Activated CD8-positive, alpha-beta memory T cell treated with anti-CD3 and anti-CD28 coated beads, Interleukin-2, amount 10 ng/mL, durations not matched to agents 7 days and 5 days (primary cell): ENCODE data around the gene RNU11. TPM values are rescaled to one million over a fixed set of nuclear protein-coding genes. Genes with fewer than 3 reads are reported as not detected.
"Not testable (repeated sequence)": the region's sequence is repeated elsewhere in the genome, so short reads cannot be mapped to it uniquely, and the experiment has no call there.

Experiments used
- ATAC-seq: fragments of 150-1000 bp; cut with Tn5 transposase; one replicate; pipeline ENCODE4 v1.10.0; 2021; ENCODE audit warnings: moderate library complexity
- CTCF ChIA-PET: fragments of 350-600 bp; sonication (Branson Sonifier 250); formaldehyde crosslinking; loops from one replicate; lab custom pipeline; 2021; ENCODE audit warnings: antibody characterized with exemption; lab: Charles Lee
- DNase-seq: peaks from one replicate; pipeline ENCODE4 v3.0.0-alpha.2; 2020
- H3K27ac Mint-ChIP-seq: one replicate; pipeline ENCODE4 v1.8.0; 2021; ENCODE audit warnings: mild to moderate bottlenecking, mixed read lengths
- H3K27me3 Mint-ChIP-seq: one replicate; pipeline ENCODE4 v1.8.0; 2021; ENCODE audit warnings: mixed read lengths
- H3K36me3 Mint-ChIP-seq: one replicate; pipeline ENCODE4 v1.8.0; 2021; ENCODE audit warnings: mild to moderate bottlenecking, mixed read lengths
- H3K4me1 Mint-ChIP-seq: one replicate; pipeline ENCODE4 v1.8.0; 2021; ENCODE audit warnings: mixed read lengths
- H3K4me3 Mint-ChIP-seq: one replicate; pipeline ENCODE4 v1.8.0; 2021; ENCODE audit warnings: mild to moderate bottlenecking, moderate library complexity, mixed read lengths
- H3K9me3 Mint-ChIP-seq: one replicate; pipeline ENCODE4 v1.8.0; 2022; ENCODE audit warnings: low read depth, mixed read lengths
- total RNA-seq, 2 experiments: library from RNA; stranded (reverse); gene quantifications; one replicate each; pipeline ENCODE4 v1.2.3, GENCODE V29; 2021

RNU11 gene
- total RNA-seq, 2 experiments from 2014 or later, result not detected

DNA sequence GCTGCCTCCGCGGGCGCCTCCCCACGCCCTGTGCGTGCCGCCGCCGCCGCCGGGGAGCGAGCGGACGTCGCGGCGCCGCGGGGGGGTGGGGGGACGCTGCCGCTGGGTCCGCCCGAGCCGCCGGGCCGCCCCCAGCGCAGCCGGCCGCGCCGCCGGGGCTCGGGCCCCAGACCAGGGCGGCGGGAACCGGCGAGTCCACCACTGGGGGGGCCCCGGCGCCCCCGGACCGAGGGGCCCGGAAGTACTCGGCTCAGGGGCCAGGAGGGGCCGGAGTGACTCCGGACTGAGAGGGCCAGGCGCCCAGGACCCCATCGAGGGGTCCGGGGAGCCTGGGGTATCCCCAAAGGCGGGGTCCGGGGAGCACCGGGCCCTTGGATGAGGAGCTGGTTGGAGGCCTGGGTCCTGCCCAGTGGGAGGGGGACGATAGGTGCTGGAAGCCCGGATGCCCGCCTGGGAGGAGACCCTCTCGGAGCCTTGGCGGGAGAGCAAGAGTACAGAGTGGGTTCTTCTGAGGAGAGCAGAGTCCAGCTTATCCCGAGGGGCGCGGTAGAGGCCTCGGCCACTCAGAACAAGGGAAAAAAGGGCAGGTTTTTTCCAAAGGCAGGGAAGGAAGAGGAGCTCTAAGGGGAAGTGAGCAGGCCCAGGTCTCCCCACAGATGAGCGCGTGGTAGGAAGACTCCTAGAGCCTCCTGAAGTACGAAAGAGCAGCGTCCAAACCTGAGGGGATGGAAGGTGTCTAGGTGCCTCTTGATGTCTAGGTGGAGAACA is 20.7 kb downstream of the RNU11 start:
- ATAC-seq (peak; percentile 68), DNase-seq (peak; percentile 65)
- H3K27me3 Mint-ChIP-seq, result no peaks in the 10 kb centered on the region
- peaks cover 6% of the 10 kb centered on the region for H3K36me3 Mint-ChIP-seq
- peak overlapping the region; percentile 99 for H3K27ac Mint-ChIP-seq
- no peaks in the 10 kb centered on the region for H3K9me3 Mint-ChIP-seq
- CTCF ChIA-PET, result interaction anchor here (1.1 to 2.7 kb wide), 4 partner anchors 21 to 421 kb away, joined by 6 to 29 read pairs (median 12); partner anchors contain the start of genes RNU11, TAF12 and YTHDF2
- peak overlapping the region; percentile 95 for H3K4me3 Mint-ChIP-seq
- peaks cover 14% of the 10 kb centered on the region for H3K4me1 Mint-ChIP-seq

- H3K27me3 Mint-ChIP-seq, result no peaks in the 10 kb centered on the region
- H3K27ac Mint-ChIP-seq, result no peak overlapping the region
- DNase-seq (no peak), ATAC-seq (no peak)
- H3K4me1 Mint-ChIP-seq, result peaks cover 11% of the 10 kb centered on the region
- CTCF ChIA-PET, result interaction anchor here (0.8 to 1.1 kb wide), 3 partner anchors 31 to 531 kb away, joined by 3 read pairs; partner anchors contain the start of gene YTHDF2
- H3K36me3 Mint-ChIP-seq, result peaks cover 8% of the 10 kb centered on the region
- no peak overlapping the region for H3K4me3 Mint-ChIP-seq
- H3K9me3 Mint-ChIP-seq, result no peaks in the 10 kb centered on the region
Measured at GRCh38 chr1:28671254-28671780, 22.9 kb downstream of the RNU11 start.

DNA sequence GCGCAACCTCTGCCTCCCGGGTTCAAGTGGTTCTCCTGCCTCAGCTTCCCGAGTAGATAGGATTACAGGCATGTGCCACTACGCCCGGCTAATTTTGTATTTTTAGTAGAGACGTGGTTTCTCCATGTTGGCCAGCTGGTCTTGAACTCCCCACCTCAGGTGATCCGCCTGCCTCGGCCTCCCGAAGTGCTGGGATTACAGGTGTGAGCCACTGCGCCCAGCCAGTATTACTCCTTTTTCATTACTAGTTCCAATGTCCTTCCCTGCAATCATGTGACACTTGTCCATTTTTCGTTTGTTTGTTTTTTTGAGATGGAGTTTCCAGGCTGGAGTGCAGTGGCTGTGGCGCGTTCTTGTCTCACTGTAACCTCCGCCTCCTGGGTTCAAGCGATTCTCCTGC is 24.6 kb downstream of the RNU11 start:
- ATAC-seq, H3K27ac Mint-ChIP-seq, H3K9me3 Mint-ChIP-seq, CTCF ChIA-PET, DNase-seq, H3K27me3 Mint-ChIP-seq, H3K4me3 Mint-ChIP-seq, H3K36me3 Mint-ChIP-seq: not testable (repeated sequence)
- peaks cover 10% of the 10 kb centered on the region for H3K4me1 Mint-ChIP-seq

GRCh38 chr1:28675924-28676257 is 27.5 kb downstream of the RNU11 start:
- CTCF ChIA-PET, result no interaction called here
- no peaks in the 10 kb centered on the region for H3K9me3 Mint-ChIP-seq
- no peak overlapping the region for H3K4me3 Mint-ChIP-seq

DNA sequence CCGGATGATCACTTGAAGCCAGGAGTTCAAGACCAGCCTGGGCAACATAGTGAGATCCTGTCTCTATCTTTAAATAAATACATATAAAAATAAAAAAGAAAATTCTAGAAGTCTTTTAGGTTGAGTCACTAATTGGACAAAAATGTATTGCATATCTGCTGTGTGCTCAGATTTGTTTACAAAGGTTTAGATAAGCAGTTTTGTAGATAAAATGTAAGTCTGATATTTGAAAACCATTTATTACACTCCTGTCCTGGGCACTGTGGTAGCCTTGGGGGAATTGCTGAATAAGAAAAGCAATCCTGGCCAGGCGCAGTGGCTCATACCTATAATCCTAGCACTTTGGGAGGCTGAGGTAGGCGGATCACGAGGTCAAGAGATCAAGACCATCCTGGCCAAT is 31.8 kb downstream of the RNU11 start:
- Mint-ChIP-seq H3K27ac (no peak overlapping the region), H3K36me3 (peaks cover 18% of the 10 kb centered on the region), H3K4me1 (peaks cover 14% of the 10 kb centered on the region), H3K27me3 (no peaks in the 10 kb centered on the region), H3K4me3 (no peak overlapping the region), H3K9me3 (no peaks in the 10 kb centered on the region)
- CTCF ChIA-PET, result no interaction called here
- no peak for ATAC-seq
- DNase-seq, result no peak

More at GRCh38 chr1:28675924-28676257, 27.5 kb downstream of the RNU11 start:
- Mint-ChIP-seq H3K36me3 (peaks cover 4% of the 10 kb centered on the region), H3K27ac (no peak overlapping the region), H3K4me1 (peaks cover 1% of the 10 kb centered on the region), H3K27me3 (no peaks in the 10 kb centered on the region)
- no peak for DNase-seq
- no peak for ATAC-seq

- DNase-seq (no peak), ATAC-seq (no peak)
- Mint-ChIP-seq H3K36me3 (peaks cover 27% of the 10 kb centered on the region), H3K27ac (peak overlapping the region; percentile 31), H3K9me3 (no peaks in the 10 kb centered on the region), H3K27me3 (no peaks in the 10 kb centered on the region), H3K4me1 (peaks cover 16% of the 10 kb centered on the region), H3K4me3 (no peak overlapping the region)
- CTCF ChIA-PET, result interaction anchor here (0.7 kb wide), 2 partner anchors 84 to 487 kb away, joined by 3 read pairs; no protein-coding TSS in a partner anchor
Measured at GRCh38 chr1:28682840-28683239, 34.4 kb downstream of the RNU11 start.

- CTCF ChIA-PET, result interaction anchor here (0.5 to 1.0 kb wide), 2 partner anchors 15 to 30 kb away, joined by 5 read pairs; no protein-coding TSS in a partner anchor
Measured at GRCh38 chr1:28684937-28685336, 36.5 kb downstream of the RNU11 start.

GRCh38 chr1:28691627-28692026 is 43.2 kb downstream of the RNU11 start:
- CTCF ChIA-PET, result interaction anchor here (0.7 kb wide), 1 partner anchor 333 kb away, joined by 3 read pairs; no protein-coding TSS in a partner anchor
- not testable (repeated sequence) for H3K27me3 Mint-ChIP-seq, H3K9me3 Mint-ChIP-seq, DNase-seq, H3K27ac Mint-ChIP-seq, H3K4me3 Mint-ChIP-seq, H3K4me1 Mint-ChIP-seq, ATAC-seq
- H3K36me3 Mint-ChIP-seq, result peaks cover 31% of the 10 kb centered on the region

More at GRCh38 chr1:28684937-28685336, 36.5 kb downstream of the RNU11 start:
- no peak overlapping the region for H3K4me3 Mint-ChIP-seq
- H3K36me3 Mint-ChIP-seq, result peaks cover 31% of the 10 kb centered on the region
- H3K27me3 Mint-ChIP-seq, result no peaks in the 10 kb centered on the region
- ATAC-seq (no peak), DNase-seq (no peak)
- no peak overlapping the region for H3K27ac Mint-ChIP-seq
- peaks cover 16% of the 10 kb centered on the region for H3K4me1 Mint-ChIP-seq
- H3K9me3 Mint-ChIP-seq, result no peaks in the 10 kb centered on the region

Other genes starting within 250 kb of the RNU11 start
- gene RCC1, start 142.6 kb upstream of the RNU11 start, total RNA-seq, result 10 to 100 TPM; 61.4 to 77.6 TPM
- 10 to 100 TPM; 52.8 to 55.2 TPM for gene TRNAU1AP, start 95.5 kb upstream of the RNU11 start, total RNA-seq
- not detected for gene RAB42, start 56.3 kb upstream of the RNU11 start, total RNA-seq
- gene TAF12, start 5.5 kb upstream of the RNU11 start, total RNA-seq, result 10 to 100 TPM; 30.4 to 33.0 TPM
- gene GMEB1, start 20.2 kb downstream of the RNU11 start, total RNA-seq, result 10 to 100 TPM; 33.0 to 38.2 TPM
- 10 to 100 TPM; 65.0 to 81.8 TPM for gene YTHDF2, start 88.3 kb downstream of the RNU11 start, total RNA-seq
- not detected for gene OPRD1, start 163.6 kb downstream of the RNU11 start, total RNA-seq